Astrocyte (in vitro differentiated cells and primary cell): ENCODE measurements around the gene GRB10.

Experiments used
- CTCF ChIP-seq: IDR thresholded peaks from 2 replicates; pipeline ENCODE4 v1.5.1; 2011; ENCODE audit warnings: low read depth, mild to moderate bottlenecking, inconsistent platforms, low read length, moderate library complexity; ENCODE audit not compliant: insufficient read depth
- EZH2 ChIP-seq: IDR thresholded peaks from 2 replicates; pipeline ENCODE4 v1.6.1; 2012; ENCODE audit warnings: mild to moderate bottlenecking, low read length, inconsistent platforms; ENCODE audit not compliant: insufficient read depth

GRCh38 chr7:50795831-50796230 is 13.1 kb upstream of the GRB10 start:
- TF ChIP-seq CTCF (no peak), EZH2 (no peak)
